HepG2 (cell line): ENCODE measurements around the gene CCNL1. TPM values are rescaled to one million over a fixed set of nuclear protein-coding genes. Genes with fewer than 3 reads are reported as not detected.

Source experiments
- CBX2 ChIP-seq, 2 experiments: fragments of 200-600 bp in 1 of 2; sonication (generic); formaldehyde crosslinking in 1 of 2; IDR thresholded peaks; 2 replicates each; pipeline versions ENCODE4 v1.7.0 to v1.8.1; 2018 to 2022; ENCODE audit warnings: low read depth in 2 of 2, low read length in 1 of 2, mild to moderate bottlenecking in 1 of 2, missing genetic modification reagents in 1 of 2
- FOSL1 ChIP-seq: sonication (generic); formaldehyde crosslinking; IDR thresholded peaks from 2 replicates; pipeline ENCODE4 v1.9.0; 2021; ENCODE audit warnings: missing genetic modification reagents, borderline replicate concordance
- FOXM1 ChIP-seq: sonication (generic); formaldehyde crosslinking; IDR thresholded peaks from 2 replicates; pipeline ENCODE4 v1.5.0; 2020; ENCODE audit warnings: missing genetic modification reagents
- HDAC6 ChIP-seq: fragments of 200-600 bp; sonication (generic); IDR thresholded peaks from 2 replicates; pipeline ENCODE4 v1.7.0; 2017; ENCODE audit warnings: mild to moderate bottlenecking, antibody characterized with exemption, low read length, low read depth
- KLF12 ChIP-seq: sonication (generic); formaldehyde crosslinking; IDR thresholded peaks from 2 replicates; pipeline ENCODE4 v1.4.0; 2020; ENCODE audit warnings: missing genetic modification reagents, borderline replicate concordance
- KMT2A ChIP-seq: sonication (generic); formaldehyde crosslinking; IDR thresholded peaks from 2 replicates; pipeline ENCODE4 v1.4.0; 2020; ENCODE audit warnings: missing genetic modification reagents
- NCOR1 ChIP-seq: fragments of 200-600 bp; sonication (generic); IDR thresholded peaks from 2 replicates; pipeline ENCODE4 v1.7.0; 2017; ENCODE audit warnings: antibody characterized with exemption, low read length, borderline replicate concordance
- NFIC ChIP-seq: IDR thresholded peaks from 2 replicates; pipeline ENCODE4 v1.6.1; 2012; ENCODE audit warnings: mild to moderate bottlenecking, low read length, inconsistent platforms
- PATZ1 ChIP-seq: sonication (generic); formaldehyde crosslinking; IDR thresholded peaks from 2 replicates; pipeline ENCODE4 v1.4.0; 2020; ENCODE audit warnings: missing genetic modification reagents
- PHF8 ChIP-seq: sonication (generic); formaldehyde crosslinking; IDR thresholded peaks from 2 replicates; pipeline ENCODE4 v1.5.0; 2020; ENCODE audit warnings: missing genetic modification reagents
- PRDM10 ChIP-seq: sonication (generic); formaldehyde crosslinking; IDR thresholded peaks from 2 replicates; pipeline ENCODE4 v1.4.0; 2020; ENCODE audit warnings: low read depth, missing genetic modification reagents
- U2AF2 ChIP-seq: fragments of 200-400 bp; formaldehyde crosslinking; IDR thresholded peaks from 2 replicates; pipeline ENCODE4 v1.6.1; 2017; ENCODE audit warnings: low read depth, mild to moderate bottlenecking, low read length
- ZBTB7B ChIP-seq: sonication (generic); formaldehyde crosslinking; IDR thresholded peaks from 2 replicates; pipeline ENCODE4 v1.4.0; 2020; ENCODE audit warnings: missing genetic modification reagents
- ZNF160 ChIP-seq: sonication (generic); formaldehyde crosslinking; IDR thresholded peaks from 2 replicates; pipeline ENCODE4 v1.8.0; 2022; ENCODE audit warnings: mild to moderate bottlenecking, inconsistent platforms, missing genetic modification reagents
- ZNF33A ChIP-seq: sonication (generic); formaldehyde crosslinking; IDR thresholded peaks from 2 replicates; pipeline ENCODE4 v1.5.1; 2020; ENCODE audit warnings: missing genetic modification reagents, mild to moderate bottlenecking, moderate library complexity, borderline replicate concordance
- ZNF724P ChIP-seq: sonication (generic); formaldehyde crosslinking; IDR thresholded peaks from 2 replicates; pipeline ENCODE4 v1.8.0; 2022; ENCODE audit warnings: missing genetic modification reagents, borderline replicate concordance
- polyA plus RNA-seq, 8 experiments: library from polyadenylated mRNA; depleted of rRNA in 3 of 8; stranded (reverse) in 7 of 8; unstranded in 1 of 8; fragments of >200 nt; fragmentation: Illumina TruSeq in 4 of 8; extraction: Trizol in 4 of 8; gene quantifications; 2 replicates each; pipeline versions ENCODE4 v1.2.1 to v1.2.3, GENCODE V29; 2011 to 2016; ENCODE audit warnings: low read depth in 4 of 8, missing spikeins in 1 of 8, mixed read lengths in 1 of 8; ENCODE audit not compliant: insufficient read depth in 1 of 8
- total RNA-seq, 5 experiments: library from RNA; depleted of rRNA; stranded (reverse); fragments of >200 nt; fragmentation: Illumina TruSeq; extraction: Trizol; gene quantifications; 2 replicates each; pipeline ENCODE4 v1.2.3, GENCODE V29; 2016; ENCODE audit warnings: low read depth in 1 of 5

CCNL1 gene
- total and polyA plus RNA-seq, 2 of the 13 experiments (the other 11 are each of a cell fraction or from before 2014, with no cell fraction given), result 151 to 303 TPM

- TF ChIP-seq NCOR1, result peak; percentile 58; the same call in 1 of the 2 replicates
- no peak for TF ChIP-seq NFIC
- no peak for TF ChIP-seq FOXM1 (CRISPR knock-in tag)
- TF ChIP-seq FOSL1 (CRISPR knock-in tag), result no peak
- TF ChIP-seq ZNF160 (CRISPR knock-in tag), result no peak
- no peak for TF ChIP-seq CBX2 (IDR thresholded peaks at IDR 0.05; ENCODE audit: low read depth, low read length)
- no peak for TF ChIP-seq CBX2 (CRISPR knock-in tag; IDR thresholded peaks at IDR 0.05; ENCODE audit: low read depth)
- no peak for TF ChIP-seq KLF12 (CRISPR knock-in tag)
- peak; percentile 65; the same call in 1 of the 2 replicates for TF ChIP-seq PRDM10 (CRISPR knock-in tag)
- TF ChIP-seq KMT2A (CRISPR knock-in tag), result peak; percentile 36; the same call in 1 of the 2 replicates
- TF ChIP-seq ZNF33A, result no peak
- TF ChIP-seq U2AF2, result no peak
- no peak; the same call in 1 of the 2 replicates for TF ChIP-seq ZNF724P (CRISPR knock-in tag)
- TF ChIP-seq HDAC6, result no peak
- TF ChIP-seq ZBTB7B (CRISPR knock-in tag), result peak; percentile 81; the same call in 1 of the 2 replicates
- peak; percentile 60 for TF ChIP-seq PATZ1 (CRISPR knock-in tag)
- TF ChIP-seq PHF8, result no peak; the same call in 1 of the 2 replicates
Measured at GRCh38 chr3:157134620-157135191, 25.2 kb downstream of the CCNL1 start (continued).
